Measurements from ENCODE around the gene S100B. TPM values are rescaled to one million over a fixed set of nuclear protein-coding genes. Genes with fewer than 3 reads are reported as not detected.

S100B gene
- total and polyA plus RNA-seq, 2 donors from 2014 or later: 2.6 to 6.9 TPM

DNA sequence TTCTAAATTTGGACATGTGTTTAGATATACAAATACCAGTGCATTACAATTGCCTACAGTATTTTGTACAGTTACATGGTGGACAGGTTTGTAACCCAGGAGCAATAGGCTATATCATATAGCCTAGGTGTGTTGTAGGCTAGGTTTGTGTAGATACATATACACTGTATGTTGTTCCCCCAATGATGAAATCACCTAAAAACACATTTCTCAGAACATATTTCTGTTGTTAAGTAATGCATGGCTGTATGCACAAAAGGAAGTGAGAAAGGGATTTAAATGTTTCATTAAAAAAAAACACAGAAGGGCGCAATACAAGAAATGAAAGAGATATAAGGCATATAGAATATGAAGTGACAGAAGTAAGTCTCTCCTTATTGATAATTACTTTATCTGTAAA is 32.0 kb downstream of the S100B start:
- intact Hi-C loops (cut with DNase I): no loop called here
- no peak for FAIRE-seq
- H3K9ac ChIP-seq (ENCODE audit: low read length in 3 of 3): no peak overlapping the region

DNA sequence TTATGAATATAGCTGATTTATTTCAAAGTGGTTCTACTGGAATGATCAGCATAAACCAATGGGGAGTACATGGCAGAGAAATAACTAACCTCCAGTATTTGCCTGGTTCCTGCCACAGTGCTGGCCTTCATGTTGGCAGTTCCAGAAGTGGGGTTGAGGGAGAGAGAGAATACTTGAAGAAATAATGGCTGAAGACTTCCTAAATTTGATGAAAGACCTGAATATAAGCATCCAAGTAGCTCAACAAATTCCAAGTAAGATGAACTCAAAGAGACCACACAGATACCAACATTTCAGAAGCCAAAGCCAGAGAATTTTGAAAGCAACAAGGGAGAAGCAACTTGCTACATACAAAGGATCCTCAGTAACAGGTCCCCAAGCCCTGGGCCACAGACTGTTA is 34.3 kb downstream of the S100B start:
- TF ChIP-seq, protein P1, sequence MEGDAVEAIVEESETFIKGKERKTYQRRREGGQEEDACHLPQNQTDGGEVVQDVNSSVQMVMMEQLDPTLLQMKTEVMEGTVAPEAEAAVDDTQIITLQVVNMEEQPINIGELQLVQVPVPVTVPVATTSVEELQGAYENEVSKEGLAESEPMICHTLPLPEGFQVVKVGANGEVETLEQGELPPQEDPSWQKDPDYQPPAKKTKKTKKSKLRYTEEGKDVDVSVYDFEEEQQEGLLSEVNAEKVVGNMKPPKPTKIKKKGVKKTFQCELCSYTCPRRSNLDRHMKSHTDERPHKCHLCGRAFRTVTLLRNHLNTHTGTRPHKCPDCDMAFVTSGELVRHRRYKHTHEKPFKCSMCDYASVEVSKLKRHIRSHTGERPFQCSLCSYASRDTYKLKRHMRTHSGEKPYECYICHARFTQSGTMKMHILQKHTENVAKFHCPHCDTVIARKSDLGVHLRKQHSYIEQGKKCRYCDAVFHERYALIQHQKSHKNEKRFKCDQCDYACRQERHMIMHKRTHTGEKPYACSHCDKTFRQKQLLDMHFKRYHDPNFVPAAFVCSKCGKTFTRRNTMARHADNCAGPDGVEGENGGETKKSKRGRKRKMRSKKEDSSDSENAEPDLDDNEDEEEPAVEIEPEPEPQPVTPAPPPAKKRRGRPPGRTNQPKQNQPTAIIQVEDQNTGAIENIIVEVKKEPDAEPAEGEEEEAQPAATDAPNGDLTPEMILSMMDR (IDR thresholded peaks at IDR 0.05; ENCODE audit: borderline replicate concordance, extremely low read depth, insufficient read depth): no peak
- Histone ChIP-seq H3K4me1 (ENCODE audit: control insufficient read depth in 2 of 3, insufficient read depth in 2 of 3, low read depth in 1 of 3, low read length in 3 of 3) (no peaks in the 10 kb centered on the region), H3K36me3 (ENCODE audit: control insufficient read depth in 2 of 3, insufficient read depth in 3 of 3, low read length in 3 of 3) (peaks cover 13 to 30% (median 25%) of the 10 kb centered on the region in 3 donors), H3K9ac (ENCODE audit: low read length in 3 of 3) (no peak overlapping the region), H3K4me3 (ENCODE audit: low read length in 3 of 3) (no peak overlapping the region), H3K27me3 (ENCODE audit: control insufficient read depth, insufficient read depth, low read length) (no peaks in the 10 kb centered on the region), H3K27ac (ENCODE audit: low read depth in 2 of 2, low read length in 2 of 2) (no peak overlapping the region), H3K9me3 (ENCODE audit: control insufficient read depth in 2 of 3, insufficient read depth in 1 of 3, low read length in 3 of 3) (peaks cover 0 to 5% (median 0%) of the 10 kb centered on the region in 3 donors)
- DNase-seq (no peak), FAIRE-seq (no peak)
- intact Hi-C loops (cut with DNase I): no loop called here

More for the DNA sequence above, 32.0 kb downstream of the S100B start:
- Histone ChIP-seq H3K4me3 (ENCODE audit: low read length in 3 of 3) (no peak overlapping the region), H3K36me3 (ENCODE audit: control insufficient read depth in 2 of 3, insufficient read depth in 3 of 3, low read length in 3 of 3) (peaks cover 9 to 14% (median 13%) of the 10 kb centered on the region in 3 donors), H3K27ac (ENCODE audit: low read depth in 2 of 2, low read length in 2 of 2) (no peak overlapping the region), H3K4me1 (ENCODE audit: control insufficient read depth in 2 of 3, insufficient read depth in 2 of 3, low read depth in 1 of 3, low read length in 3 of 3) (no peaks in the 10 kb centered on the region), H3K27me3 (ENCODE audit: control insufficient read depth, insufficient read depth, low read length) (no peaks in the 10 kb centered on the region), H3K9me3 (ENCODE audit: control insufficient read depth in 2 of 3, insufficient read depth in 1 of 3, low read length in 3 of 3) (peaks cover 0 to 17% (median 0%) of the 10 kb centered on the region in 3 donors)
- DNase-seq: no peak
- TF ChIP-seq, protein P1 (IDR thresholded peaks at IDR 0.05; ENCODE audit: borderline replicate concordance, extremely low read depth, insufficient read depth): no peak

DNA sequence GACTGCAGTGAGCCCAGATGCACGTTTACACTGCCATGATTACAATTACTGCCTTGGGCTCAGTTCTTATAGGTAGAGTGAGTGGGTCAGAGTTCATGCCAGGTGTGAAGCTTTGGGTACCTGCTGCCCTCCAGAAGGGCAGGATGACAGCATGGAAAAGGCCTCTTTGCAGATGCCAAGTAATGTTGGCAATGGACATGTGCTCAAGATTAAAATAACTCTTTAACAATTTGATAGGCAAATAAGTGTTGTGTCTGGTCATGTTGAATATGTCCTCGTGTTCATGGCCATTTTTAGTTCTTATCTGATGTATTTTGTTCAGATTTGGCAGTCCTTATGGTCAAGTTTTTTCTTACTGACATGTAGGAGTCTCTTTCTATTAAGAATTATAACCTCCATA is 34.8 kb downstream of the S100B start:
- intact Hi-C loops (cut with DNase I): no loop called here
- H3K27ac ChIP-seq (ENCODE audit: low read depth in 2 of 2, low read length in 2 of 2): no peak overlapping the region
- H3K9me3 ChIP-seq (ENCODE audit: control insufficient read depth in 2 of 3, insufficient read depth in 1 of 3, low read length in 3 of 3): peaks cover 0 to 5% (median 0%) of the 10 kb centered on the region in 3 donors
- no peak overlapping the region for H3K9ac ChIP-seq (ENCODE audit: low read length in 3 of 3)
- H3K4me3 ChIP-seq (ENCODE audit: low read length in 3 of 3): no peak overlapping the region
- H3K4me1 ChIP-seq (ENCODE audit: control insufficient read depth in 2 of 3, insufficient read depth in 2 of 3, low read depth in 1 of 3, low read length in 3 of 3): no peaks in the 10 kb centered on the region
- FAIRE-seq (no peak), DNase-seq (no peak)
- TF ChIP-seq, protein P1 (IDR thresholded peaks at IDR 0.05; ENCODE audit: borderline replicate concordance, extremely low read depth, insufficient read depth): no peak
- H3K36me3 ChIP-seq (ENCODE audit: control insufficient read depth in 2 of 3, insufficient read depth in 3 of 3, low read length in 3 of 3): peaks cover 13 to 33% (median 27%) of the 10 kb centered on the region in 3 donors
- H3K27me3 ChIP-seq (ENCODE audit: control insufficient read depth, insufficient read depth, low read length): no peaks in the 10 kb centered on the region

DNA sequence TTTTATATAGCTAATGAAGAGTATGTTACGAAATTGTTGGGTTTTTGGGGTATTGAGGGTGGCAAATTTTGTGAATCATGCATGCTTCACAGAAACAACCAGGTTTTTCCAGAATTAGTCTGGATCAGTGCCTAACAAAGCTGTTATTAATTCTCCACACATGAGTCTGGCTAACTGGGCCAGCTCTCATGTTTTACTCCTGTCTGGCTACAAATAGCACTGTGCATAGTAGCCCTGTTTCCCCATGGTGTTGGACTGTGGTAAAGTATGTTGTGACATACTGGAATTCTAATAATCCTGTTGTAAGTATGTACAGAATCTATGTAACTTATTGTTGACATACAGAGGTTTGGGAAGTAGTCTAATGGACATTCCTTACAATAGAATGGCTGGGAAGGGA is 35.8 kb downstream of the S100B start:
- peaks cover 13 to 42% (median 32%) of the 10 kb centered on the region in 3 donors for H3K36me3 ChIP-seq (ENCODE audit: control insufficient read depth in 2 of 3, insufficient read depth in 3 of 3, low read length in 3 of 3)
- FAIRE-seq: no peak

More for the DNA sequence above, 35.8 kb downstream of the S100B start:
- Histone ChIP-seq H3K4me1 (ENCODE audit: control insufficient read depth in 2 of 3, insufficient read depth in 2 of 3, low read depth in 1 of 3, low read length in 3 of 3) (no peaks in the 10 kb centered on the region), H3K9ac (ENCODE audit: low read length in 3 of 3) (no peak overlapping the region), H3K27ac (ENCODE audit: low read depth in 2 of 2, low read length in 2 of 2) (no peak overlapping the region), H3K4me3 (ENCODE audit: low read length in 3 of 3) (no peak overlapping the region), H3K9me3 (ENCODE audit: control insufficient read depth in 2 of 3, insufficient read depth in 1 of 3, low read length in 3 of 3) (peaks cover 0 to 5% (median 0%) of the 10 kb centered on the region in 3 donors), H3K27me3 (ENCODE audit: control insufficient read depth, insufficient read depth, low read length) (no peaks in the 10 kb centered on the region)
- intact Hi-C loops (cut with DNase I): no loop called here
- TF ChIP-seq, protein P1 (IDR thresholded peaks at IDR 0.05; ENCODE audit: borderline replicate concordance, extremely low read depth, insufficient read depth): no peak
- no peak for DNase-seq

Data from kidney (tissue), 14 donors.